HG02840 (cell line): ENCODE data around the gene BCL3.

Source experiments
- ATAC-seq: cut with Tn5 transposase; IDR thresholded peaks from one replicate; pipeline ENCODE4 v1.9.1; 2021; ENCODE audit warnings: mild to moderate bottlenecking, moderate library complexity, moderate number of reproducible peaks; ENCODE audit not compliant: unreplicated experiment, low FRiP score

BCL3 gene

DNA sequence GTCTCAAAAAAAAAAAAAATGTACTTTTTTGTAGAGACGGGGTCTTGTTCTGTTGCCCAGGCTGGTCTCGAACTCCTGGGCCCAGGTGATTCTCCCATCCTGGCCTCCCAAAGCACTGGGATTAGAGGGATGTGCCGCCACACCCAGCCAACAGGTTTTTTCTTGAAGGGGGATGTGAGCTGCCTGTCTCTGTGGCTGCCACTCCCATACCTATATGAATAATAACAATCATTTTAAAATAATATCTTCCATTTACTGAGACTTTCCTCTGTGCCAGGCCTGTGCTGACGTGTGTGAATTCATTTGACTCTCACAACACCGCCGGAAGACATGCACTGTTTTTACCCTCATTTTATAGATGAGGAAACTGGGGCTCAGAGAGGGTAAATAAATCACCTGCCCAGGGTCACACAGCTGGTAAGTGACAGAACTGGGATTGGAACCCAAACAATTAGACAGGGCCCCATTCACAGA is 7.2 kb upstream of the BCL3 start:
- no peak for ATAC-seq

DNA sequence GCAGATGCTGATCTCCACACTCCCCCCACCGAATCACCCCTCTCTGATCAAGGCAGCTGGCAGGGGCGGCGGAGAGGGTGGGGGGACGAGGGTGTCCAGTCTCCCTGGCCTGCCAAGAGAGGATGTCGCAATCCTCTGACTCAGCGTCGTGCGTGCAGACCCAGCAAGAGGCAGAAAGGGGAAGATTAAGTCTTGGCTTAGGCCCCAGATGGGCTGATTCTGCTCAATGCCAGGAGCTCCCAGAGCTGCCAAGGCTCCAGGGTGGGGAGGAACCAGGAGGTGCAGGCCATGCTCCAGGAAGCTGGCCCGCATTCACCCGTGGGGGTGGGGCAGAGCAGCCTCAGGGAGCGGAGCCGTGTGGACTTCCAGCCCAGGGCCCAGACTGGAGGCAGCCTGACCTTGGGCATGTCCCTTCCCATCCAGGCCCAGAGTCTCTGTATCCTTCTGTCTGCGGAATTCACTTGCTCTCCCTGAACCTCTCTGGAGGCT is 6.6 kb upstream of the BCL3 start:
- ATAC-seq = no peak

- ATAC-seq = no peak
Measured at GRCh38 chr19:44742330-44743061, 6.0 kb upstream of the BCL3 start.

DNA sequence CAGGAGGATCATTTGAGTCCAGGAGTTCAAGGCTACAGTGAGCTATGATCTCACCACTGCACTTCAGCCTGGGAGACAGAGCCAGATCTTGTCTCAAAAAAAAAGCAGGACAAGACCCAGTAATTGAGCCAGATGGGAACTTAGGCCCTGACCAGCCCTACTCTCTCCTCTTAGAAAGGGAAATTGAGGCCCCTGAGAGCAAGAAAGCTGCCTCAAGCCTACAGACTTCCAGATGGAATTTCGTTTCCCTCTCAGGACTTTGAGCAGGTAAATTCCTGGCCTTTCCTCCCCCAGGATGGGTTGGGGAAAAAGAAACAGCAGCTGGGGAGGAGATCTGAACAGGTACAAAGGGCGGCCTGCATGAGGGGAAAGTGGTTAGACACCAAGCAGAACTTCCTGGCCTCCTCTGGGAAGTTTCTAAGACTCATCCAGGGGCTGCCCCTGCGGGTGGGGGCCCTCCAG is 3.6 kb upstream of the BCL3 start:
- ATAC-seq = no peak

GRCh38 chr19:44745341-44745831 is 3.1 kb upstream of the BCL3 start:
- no peak for ATAC-seq

- no peak for ATAC-seq
Measured at GRCh38 chr19:44745887-44746600, 2.5 kb upstream of the BCL3 start.

DNA sequence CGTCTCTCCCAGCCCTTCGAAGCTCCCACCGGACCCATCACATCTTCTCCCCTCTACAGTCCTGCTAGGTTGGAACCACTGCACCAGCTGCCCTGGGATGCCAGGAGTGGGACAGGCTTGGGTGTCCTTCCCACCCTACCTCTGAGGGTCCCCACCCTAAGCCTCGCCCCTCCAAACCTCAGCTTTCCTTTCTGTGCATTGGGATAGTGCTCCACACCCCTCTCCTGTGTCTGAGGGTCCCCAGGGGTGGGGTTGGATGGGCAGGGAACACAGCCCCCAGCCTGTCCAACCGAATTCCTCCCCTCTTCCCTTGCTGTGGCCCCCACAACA is 1.9 kb upstream of the BCL3 start:
- ATAC-seq = no peak

- ATAC-seq = no peak
Measured at GRCh38 chr19:44746946-44747738, 1.4 kb upstream of the BCL3 start.

- no peak for ATAC-seq
Measured at GRCh38 chr19:44747739-44748425, 626 bp upstream of the BCL3 start.

GRCh38 chr19:44749292-44749691 is 784 bp downstream of the BCL3 start:
- ATAC-seq = no peak

DNA sequence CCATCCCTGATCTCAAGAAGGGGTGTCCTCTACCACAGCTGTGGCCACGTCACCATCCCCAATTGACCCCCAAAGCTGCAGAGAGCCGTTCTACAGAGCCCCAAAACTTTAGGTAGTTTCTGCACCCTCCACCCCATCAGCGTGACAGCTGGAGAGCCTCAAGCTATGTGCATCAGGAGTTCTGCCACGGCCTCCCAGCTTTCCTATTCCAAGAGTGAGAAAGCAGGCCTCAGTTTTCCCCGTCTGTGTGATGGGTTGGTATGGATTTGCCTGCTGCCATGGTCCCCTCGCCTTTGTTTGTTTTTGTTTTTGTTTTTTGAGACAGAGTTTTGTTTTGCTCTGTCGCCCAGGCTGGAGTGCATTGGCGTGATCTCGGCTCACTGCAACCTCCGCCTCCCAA is 1.5 kb downstream of the BCL3 start:
- ATAC-seq = no peak

- no peak for ATAC-seq
Measured at GRCh38 chr19:44752123-44752815, 3.8 kb downstream of the BCL3 start.

DNA sequence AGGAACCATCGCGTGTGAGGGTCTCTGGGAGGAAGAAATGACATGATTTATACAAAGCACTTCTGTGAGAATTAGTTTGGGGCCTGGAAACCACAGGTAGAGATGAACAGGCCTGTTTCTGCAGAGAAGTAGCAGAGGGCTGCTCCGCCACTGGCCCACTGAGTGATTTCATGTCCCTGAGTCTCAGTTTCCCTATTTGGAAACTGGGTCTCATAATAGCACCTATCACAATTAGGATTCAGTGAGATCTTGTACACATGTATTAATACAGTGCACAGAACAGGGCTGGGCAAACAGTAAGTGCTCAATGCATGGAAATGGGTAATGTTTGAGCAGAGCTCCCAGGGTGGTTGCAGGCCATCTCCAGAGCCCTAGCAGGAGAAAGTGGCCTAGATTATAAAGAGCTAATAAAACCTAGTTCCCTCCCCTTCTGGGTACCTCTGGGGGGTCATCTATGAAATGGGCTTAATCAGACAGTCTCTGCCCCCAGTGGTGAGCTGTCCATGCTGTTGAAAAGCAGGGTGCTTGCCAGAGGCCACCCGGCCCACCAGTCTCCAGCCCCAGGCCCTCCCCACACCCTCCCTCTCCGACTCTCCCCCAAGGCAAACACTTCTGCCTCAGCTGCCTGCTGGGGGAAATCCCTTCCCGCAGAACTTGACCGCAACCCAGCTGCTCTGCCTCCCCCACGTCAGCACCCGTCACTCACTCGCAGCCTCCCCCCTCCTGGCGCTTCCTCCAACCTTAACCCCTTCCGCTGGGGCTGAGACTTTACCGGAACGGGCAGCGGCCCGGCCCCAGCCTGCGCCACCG is 4.5 kb downstream of the BCL3 start:
- ATAC-seq = peak; percentile 61

DNA sequence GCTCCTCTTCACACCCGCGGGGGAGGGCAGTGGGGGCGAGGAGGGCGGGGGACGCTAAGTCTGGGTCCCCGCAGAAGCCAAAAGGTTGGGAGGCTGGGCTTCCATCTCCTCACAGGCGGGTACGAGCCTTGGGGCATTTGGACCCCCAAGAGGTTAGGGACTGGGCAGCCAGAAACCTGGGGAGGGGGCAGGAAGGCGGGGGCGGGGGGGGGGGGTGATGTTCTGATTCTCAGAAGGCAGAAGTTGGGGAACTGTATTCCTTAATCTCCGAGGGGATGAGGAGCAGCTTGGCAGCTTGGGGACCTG is 5.1 kb downstream of the BCL3 start:
- ATAC-seq = no peak

- ATAC-seq = peak; percentile 33
Measured at GRCh38 chr19:44753932-44754749, 5.6 kb downstream of the BCL3 start.

GRCh38 chr19:44754750-44755080 is 6.2 kb downstream of the BCL3 start:
- ATAC-seq = no peak

- no peak for ATAC-seq
Measured at GRCh38 chr19:44755219-44755618, 6.7 kb downstream of the BCL3 start.

DNA sequence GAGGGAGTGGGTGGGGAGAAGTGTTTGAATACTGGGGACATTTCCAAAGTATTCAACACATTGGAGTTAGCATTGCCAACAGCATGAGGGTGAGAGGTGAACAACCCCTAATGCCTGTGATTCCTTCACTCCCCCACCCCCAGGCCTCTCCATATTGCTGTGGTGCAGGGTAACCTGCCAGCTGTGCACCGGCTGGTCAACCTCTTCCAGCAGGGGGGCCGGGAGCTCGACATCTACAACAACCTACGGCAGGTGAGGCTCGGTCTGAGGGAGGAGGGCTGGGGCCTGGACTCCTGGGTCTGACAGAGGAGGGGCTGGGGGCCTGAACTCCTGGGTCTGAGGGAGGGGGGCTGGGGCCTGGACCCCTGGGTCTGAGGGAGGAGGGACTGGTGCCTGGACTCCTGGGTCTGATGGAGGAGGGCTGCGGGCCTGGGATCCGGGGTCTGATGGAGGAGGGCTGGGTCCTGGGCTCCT is 7.6 kb downstream of the BCL3 start:
- no peak for ATAC-seq
